GM12892 (cell line): ENCODE measurements around the gene THAP9.

Source experiments
- POLR2A ChIP-seq: IDR thresholded peaks from 2 replicates; pipeline ENCODE4 v1.6.1; 2011; ENCODE audit warnings: low read depth, low read length, control low read depth
- POLR2AphosphoS5 ChIP-seq: IDR thresholded peaks from 2 replicates; pipeline ENCODE4 v1.6.1; 2011; ENCODE audit warnings: low read depth, low read length, control low read depth
- TAF1 ChIP-seq: IDR thresholded peaks from 2 replicates; pipeline ENCODE4 v1.6.1; 2011; ENCODE audit warnings: low read depth, mild to moderate bottlenecking, control low read depth, low read length, borderline replicate concordance

DNA sequence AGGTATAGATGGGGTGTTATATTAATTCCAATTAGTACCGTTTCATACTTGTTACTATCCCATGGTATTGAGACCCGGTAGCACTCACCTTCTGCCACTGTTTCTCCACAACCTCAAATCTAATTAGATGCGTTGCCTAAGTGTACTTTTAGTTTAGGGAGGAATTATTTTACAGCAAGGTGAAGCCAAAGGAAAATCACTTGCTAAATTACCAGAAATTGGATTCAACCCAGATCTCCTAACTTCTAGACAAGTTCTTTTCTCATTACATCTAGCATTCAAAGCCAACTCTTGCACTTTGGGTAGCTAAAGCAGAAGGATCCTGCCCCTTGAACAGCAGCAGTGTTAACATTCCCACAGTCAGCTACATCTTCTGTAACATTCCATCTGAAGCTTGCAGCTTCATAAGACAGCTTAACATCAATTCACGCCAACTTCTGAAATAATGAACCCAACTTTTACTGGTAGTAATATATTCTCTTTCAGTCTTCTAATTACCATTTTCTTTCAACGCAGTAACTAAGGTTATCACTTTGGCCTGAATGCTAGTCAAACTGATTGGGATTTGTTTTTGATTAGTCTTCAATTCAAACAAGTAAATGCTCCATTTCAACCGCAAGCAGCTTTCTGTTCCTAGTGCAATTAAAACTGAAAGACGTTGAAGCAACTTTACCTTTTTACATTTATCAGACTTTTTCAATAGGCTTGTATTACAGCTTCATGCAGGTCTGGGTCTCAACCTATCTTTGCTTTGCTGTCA, 8.6 kb upstream of the THAP9 start:
- no peak for TF ChIP-seq POLR2A
- TF ChIP-seq POLR2AphosphoS5, result peak; percentile 17; the same call in 1 of the 2 replicates
- TF ChIP-seq TAF1, result no peak
